IMR-90 (cell line): ENCODE measurements around the gene NSUN6. TPM values are rescaled to one million over a fixed set of nuclear protein-coding genes. Genes with fewer than 3 reads are reported as not detected.
A peak's percentile ranks its signal among the peaks of the same experiment; 100 is the strongest.

Experiments used
- ATAC-seq: fragments of 200-7000 bp; cut with Tn5 transposase; 2 replicates; pipeline ENCODE4 v1.9.1; 2020; ENCODE audit warnings: low read depth, mild to moderate bottlenecking, moderate library complexity
- BruUV-seq: library from RNA; stranded (reverse); fragments of 400-500 nt; replicated peaks from 2 replicates; lab custom pipeline; 2021; lab: Mats Ljungman, UMichigan
- CTCF ChIA-PET: fragments of 300-600 bp; formaldehyde crosslinking; extraction: SDS; loops from one replicate; lab custom pipeline; 2021; ENCODE audit warnings: antibody characterized with exemption; lab: Yijun Ruan, JAX
- POLR2A ChIA-PET: fragments of 300-600 bp; sonication (Branson Sonifier 250); formaldehyde crosslinking; loops from one replicate; lab custom pipeline; 2022; ENCODE audit warnings: antibody characterized with exemption; ENCODE audit not compliant: unreplicated experiment; lab: Charles Lee
- DNase-seq: peaks from one replicate; pipeline ENCODE4 v3.0.0; 2013
- H2AFZ ChIP-seq: replicated peaks from 2 replicates; pipeline ENCODE3; 2013; ENCODE audit warnings: low read length, mild to moderate bottlenecking; ENCODE audit not compliant: poor library complexity
- H2AK5ac ChIP-seq: 2 replicates; pipeline ENCODE4 v1.6.1; 2013; ENCODE audit warnings: low read depth, low read length, inconsistent platforms
- H2AK9ac ChIP-seq: replicated peaks from 2 replicates; pipeline ENCODE3; 2013; ENCODE audit warnings: mild to moderate bottlenecking, low read depth, low read length, moderate library complexity; ENCODE audit not compliant: poor library complexity
- H2BK120ac ChIP-seq: 2 replicates; pipeline ENCODE4 v1.6.1; 2013; ENCODE audit warnings: low read depth, low read length, inconsistent platforms
- H2BK15ac ChIP-seq: 3 replicates; pipeline ENCODE4 v1.6.1; 2013; ENCODE audit warnings: low read depth, low read length, inconsistent platforms
- H2BK20ac ChIP-seq: 2 replicates; pipeline ENCODE4 v1.6.1; 2013; ENCODE audit warnings: low read depth, mild to moderate bottlenecking, inconsistent platforms, low read length, moderate library complexity
- H2BK5ac ChIP-seq: 2 replicates; pipeline ENCODE4 v1.6.1; 2013; ENCODE audit warnings: mild to moderate bottlenecking, low read depth, low read length, inconsistent platforms; ENCODE audit not compliant: poor library complexity, severe bottlenecking
- H3K14ac ChIP-seq: replicated peaks from 2 replicates; pipeline ENCODE4 v1.6.1; 2013; ENCODE audit warnings: low read depth, low read length, inconsistent platforms
- H3K18ac ChIP-seq: 2 replicates; pipeline ENCODE4 v1.6.1; 2013; ENCODE audit warnings: low read depth, low read length, control low read depth
- H3K23ac ChIP-seq: 2 replicates; pipeline ENCODE4 v1.6.1; 2013; ENCODE audit warnings: low read depth, low read length, inconsistent platforms
- H3K27ac ChIP-seq: 2 replicates; pipeline ENCODE4 v1.5.1; 2013; ENCODE audit warnings: mild to moderate bottlenecking, control low read depth, low read length; ENCODE audit not compliant: insufficient read depth
- H3K27me3 ChIP-seq: 2 replicates; pipeline ENCODE4 v1.6.1; 2013; ENCODE audit warnings: low read length; ENCODE audit not compliant: control insufficient read depth, insufficient read depth
- H3K36me3 ChIP-seq: 2 replicates; pipeline ENCODE4 v1.6.1; 2013; ENCODE audit warnings: low read length, mixed read lengths; ENCODE audit not compliant: control insufficient read depth, insufficient read depth
- H3K4ac ChIP-seq: 2 replicates; pipeline ENCODE4 v1.6.1; 2013; ENCODE audit warnings: low read depth, low read length, inconsistent platforms
- H3K4me1 ChIP-seq: 2 replicates; pipeline ENCODE4 v1.6.1; 2013; ENCODE audit warnings: low read length, mixed read lengths; ENCODE audit not compliant: control insufficient read depth, insufficient read depth
- H3K4me2 ChIP-seq: 2 replicates; pipeline ENCODE4 v1.6.1; 2013; ENCODE audit warnings: low read depth, mild to moderate bottlenecking, control low read depth, low read length, moderate library complexity
- H3K4me3 ChIP-seq: 2 replicates; pipeline ENCODE4 v1.5.1; 2013; ENCODE audit warnings: low read depth, mild to moderate bottlenecking, control low read depth, low read length, moderate library complexity; ENCODE audit not compliant: insufficient read depth
- H3K56ac ChIP-seq: 2 replicates; pipeline ENCODE4 v1.6.1; 2013; ENCODE audit warnings: low read length, inconsistent platforms; ENCODE audit not compliant: insufficient read depth; ENCODE audit errors: extremely low read depth
- H3K79me1 ChIP-seq, 2 experiments: 2 replicates each; pipeline ENCODE4 v1.6.1; 2013; ENCODE audit warnings: low read length in 2 of 2, inconsistent platforms in 1 of 2, low read depth in 1 of 2
- H3K9ac ChIP-seq: 2 replicates; pipeline ENCODE4 v1.6.1; 2013; ENCODE audit warnings: low read depth, low read length, control low read depth
- H3K9me1 ChIP-seq: 2 replicates; pipeline ENCODE4 v1.6.1; 2013; ENCODE audit warnings: low read length, inconsistent platforms; ENCODE audit not compliant: insufficient read depth
- H3K9me3 ChIP-seq: 2 replicates; pipeline ENCODE4 v1.6.1; 2013; ENCODE audit warnings: low read length; ENCODE audit not compliant: control insufficient read depth, insufficient read depth
- H4K20me1 ChIP-seq: 2 replicates; pipeline ENCODE4 v1.6.1; 2013; ENCODE audit warnings: low read length, inconsistent platforms; ENCODE audit not compliant: insufficient read depth
- H4K5ac ChIP-seq: 2 replicates; pipeline ENCODE4 v1.6.1; 2013; ENCODE audit warnings: mild to moderate bottlenecking, low read depth, low read length, control low read depth
- H4K8ac ChIP-seq, 2 experiments: 2 replicates each; pipeline ENCODE4 v1.6.1; 2013; ENCODE audit warnings: low read depth in 2 of 2, low read length in 2 of 2, control low read depth in 1 of 2, inconsistent platforms in 1 of 2
- H4K91ac ChIP-seq: 2 replicates; pipeline ENCODE4 v1.6.1; 2013; ENCODE audit warnings: low read depth, low read length, inconsistent platforms; ENCODE audit not compliant: insufficient read depth
- BHLHE40 ChIP-seq: fragments of 150-350 bp; IDR thresholded peaks from 2 replicates; pipeline ENCODE4 v1.6.1; 2016; ENCODE audit warnings: mild to moderate bottlenecking, low read depth, low read length
- CEBPB ChIP-seq: IDR thresholded peaks from 2 replicates; pipeline ENCODE4 v1.6.1; 2012; ENCODE audit warnings: low read depth, low read length, improper control_type of control experiment
- CHD1 ChIP-seq: IDR thresholded peaks from 2 replicates; pipeline ENCODE4 v1.6.1; 2012; ENCODE audit warnings: low read depth, low read length, improper control_type of control experiment
- FOS ChIP-seq: fragments of 150-350 bp; IDR thresholded peaks from 2 replicates; pipeline ENCODE4 v1.6.1; 2016; ENCODE audit warnings: low read depth, low read length
- MAZ ChIP-seq: IDR thresholded peaks from 2 replicates; pipeline ENCODE4 v1.6.1; 2012; ENCODE audit warnings: low read depth, mild to moderate bottlenecking, low read length, improper control_type of control experiment, moderate library complexity, borderline replicate concordance
- MXI1 ChIP-seq: IDR thresholded peaks from 2 replicates; pipeline ENCODE4 v1.6.1; 2012; ENCODE audit warnings: low read depth, mild to moderate bottlenecking, low read length, moderate library complexity, borderline replicate concordance
- NFE2L2 ChIP-seq: fragments of 150-350 bp; IDR thresholded peaks from 2 replicates; pipeline ENCODE4 v1.6.1; 2016; ENCODE audit warnings: low read depth, mild to moderate bottlenecking, low read length
- POLR2A ChIP-seq: IDR thresholded peaks from 2 replicates; pipeline ENCODE4 v1.6.1; 2012; ENCODE audit warnings: mild to moderate bottlenecking, low read depth, low read length
- RCOR1 ChIP-seq: IDR thresholded peaks from 2 replicates; pipeline ENCODE4 v1.6.1; 2012; ENCODE audit warnings: mild to moderate bottlenecking, low read length, improper control_type of control experiment; ENCODE audit not compliant: insufficient replicate concordance
- RFX5 ChIP-seq: IDR thresholded peaks from 2 replicates; pipeline ENCODE4 v1.8.0; 2012; ENCODE audit warnings: low read depth, mild to moderate bottlenecking, low read length, moderate library complexity
- SMC3 ChIP-seq: fragments of 150-350 bp; IDR thresholded peaks from 2 replicates; pipeline ENCODE4 v1.6.1; 2016; ENCODE audit warnings: low read depth, mild to moderate bottlenecking, antibody characterized with exemption, low read length, moderate library complexity
- WGBS, 2 experiments: methylation state at CpG; one replicate each; pipeline versions ENCODE4 v1.1.5 to v1.1.7; 2013; ENCODE audit warnings: missing lambda C conversion rate in 2 of 2; ENCODE audit not compliant: insufficient read length in 1 of 2; ENCODE audit errors: extremely low coverage in 2 of 2; 5-methylcytosine and 5-hydroxymethylcytosine counted together
- dilution Hi-C: fragments of 300-500 bp; cut with HindIII; formaldehyde crosslinking; loops from one replicate; pipeline ENCODE4 v1.14.3; 2018; ENCODE audit warnings: low sequenced_read_pairs; ENCODE audit not compliant: unreplicated experiment
- in situ Hi-C: fragments of 300-500 bp; cut with MboI; formaldehyde crosslinking; loops from 3 replicates; pipeline ENCODE4 v1.14.3; 2019; ENCODE audit warnings: low sequenced_read_pairs, inconsistent platforms, mixed read lengths
- intact Hi-C: fragments of 100-400 bp; cut with micrococcal nuclease; formaldehyde crosslinking; loops from 2 replicates; pipeline ENCODE4 v1.10.0; 2022
- polyA plus RNA-seq, 3 experiments: library from polyadenylated mRNA; depleted of rRNA; stranded (reverse); fragments of >200 nt; gene quantifications; 2 replicates each; pipeline ENCODE4 v1.2.3, GENCODE V29; 2012; ENCODE audit warnings: low replicate concordance in 1 of 3
- total RNA-seq: library from RNA; depleted of rRNA; stranded (reverse); fragments of >200 nt; gene quantifications from 2 replicates; pipeline ENCODE4 v1.2.3, GENCODE V29; 2012
- TF ChIP-seq, protein P1 (sequence below): fragments of 150-350 bp; IDR thresholded peaks from 2 replicates; pipeline ENCODE4 v1.6.1; 2017; ENCODE audit warnings: mild to moderate bottlenecking, antibody characterized with exemption, low read length, low read depth
- TF ChIP-seq, protein P2 (sequence below): fragments of 150-350 bp; IDR thresholded peaks from 2 replicates; pipeline ENCODE4 v1.6.1; 2016; ENCODE audit warnings: low read depth, mild to moderate bottlenecking, low read length, moderate library complexity, borderline replicate concordance

NSUN6 gene
- total and polyA plus RNA-seq, 2 of the 4 experiments (the other 2 are of a cell fraction) = 4.6 to 11.5 TPM

DNA sequence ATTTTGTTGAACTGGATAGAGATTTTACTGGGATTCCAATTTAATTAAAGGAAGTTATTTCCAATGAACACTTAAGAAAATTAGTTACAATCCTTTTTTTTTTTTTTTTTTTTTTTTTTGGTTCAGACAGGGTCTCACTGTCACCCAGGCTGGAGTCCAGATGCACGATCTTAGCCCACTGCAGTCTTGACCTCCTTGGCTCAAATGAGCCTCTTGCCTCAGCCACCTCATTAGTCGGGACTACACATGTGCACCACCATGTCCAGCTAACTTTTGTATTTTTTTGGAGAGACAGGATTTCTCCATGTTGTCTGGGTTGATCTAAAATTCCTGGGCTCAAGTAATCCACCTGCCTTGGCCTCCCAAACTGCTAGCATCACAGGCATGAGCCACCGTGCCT, 5.3 kb upstream of the NSUN6 start:
- H2BK15ac ChIP-seq = no peak overlapping the region
- no peak overlapping the region for H2AFZ ChIP-seq
- no peaks in the 10 kb centered on the region for H3K9me3 ChIP-seq
- no peak overlapping the region for H4K8ac ChIP-seq
- no peak overlapping the region for H3K4me2 ChIP-seq
- dilution Hi-C loops (no loop called here), intact Hi-C loops (no loop called here), in situ Hi-C loops (no loop called here)
- no peak overlapping the region for H2BK5ac ChIP-seq
- peak overlapping the region; percentile 44 for H2AK9ac ChIP-seq
- DNase-seq (no peak), ATAC-seq (no peak)
- H3K23ac ChIP-seq = no peak overlapping the region
- ChIA-PET CTCF (interaction anchor here (1.1 kb wide), 1 partner anchor 49 kb away, joined by 3 read pairs; no protein-coding TSS in a partner anchor), POLR2A (no interaction called here)
- H3K18ac ChIP-seq = no peak overlapping the region
- H3K9ac ChIP-seq = no peak overlapping the region
- no peak overlapping the region for H2BK120ac ChIP-seq
- H4K20me1 ChIP-seq = peaks cover 3% of the 10 kb centered on the region; the same call in 1 of the 2 replicates
- no peak overlapping the region for H3K56ac ChIP-seq
- H2BK20ac ChIP-seq = no peak overlapping the region; the same call in 1 of the 2 replicates
- BruUV-seq = no TSS peak
- H3K4ac ChIP-seq = no peak overlapping the region
- no peak overlapping the region for H4K91ac ChIP-seq
- H2AK5ac ChIP-seq = no peak overlapping the region
- no peak overlapping the region for H3K14ac ChIP-seq
- no peaks in the 10 kb centered on the region for H3K27me3 ChIP-seq
- H3K36me3 ChIP-seq = no peaks in the 10 kb centered on the region
- H3K9me1 ChIP-seq = peaks cover 3% of the 10 kb centered on the region; the same call in 1 of the 2 replicates
- no CpG with 5 or more reads among the region's 3 CpGs for WGBS, 2 experiments
- 0 out of 2 replicates have a peak overlapping the region, but pooled peaks have one; percentile 42 for H4K5ac ChIP-seq
- H3K4me3 ChIP-seq = no peak overlapping the region
- H3K4me1 ChIP-seq = no peaks in the 10 kb centered on the region; the same call in 1 of the 2 replicates
- H3K79me1 ChIP-seq = peaks cover 9 to 26% of the 10 kb centered on the region in 2 experiments
- H3K27ac ChIP-seq = no peak overlapping the region
- TF ChIP-seq CHD1 (no peak), FOS (no peak), BHLHE40 (no peak), POLR2A (no peak), MXI1 (no peak), CEBPB (no peak), MAZ (no peak), SMC3 (no peak), RCOR1 (no peak), RFX5 (no peak), NFE2L2 (no peak)
- TF ChIP-seq, protein P1, sequence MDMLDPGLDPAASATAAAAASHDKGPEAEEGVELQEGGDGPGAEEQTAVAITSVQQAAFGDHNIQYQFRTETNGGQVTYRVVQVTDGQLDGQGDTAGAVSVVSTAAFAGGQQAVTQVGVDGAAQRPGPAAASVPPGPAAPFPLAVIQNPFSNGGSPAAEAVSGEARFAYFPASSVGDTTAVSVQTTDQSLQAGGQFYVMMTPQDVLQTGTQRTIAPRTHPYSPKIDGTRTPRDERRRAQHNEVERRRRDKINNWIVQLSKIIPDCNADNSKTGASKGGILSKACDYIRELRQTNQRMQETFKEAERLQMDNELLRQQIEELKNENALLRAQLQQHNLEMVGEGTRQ = no peak
- TF ChIP-seq, protein P2, sequence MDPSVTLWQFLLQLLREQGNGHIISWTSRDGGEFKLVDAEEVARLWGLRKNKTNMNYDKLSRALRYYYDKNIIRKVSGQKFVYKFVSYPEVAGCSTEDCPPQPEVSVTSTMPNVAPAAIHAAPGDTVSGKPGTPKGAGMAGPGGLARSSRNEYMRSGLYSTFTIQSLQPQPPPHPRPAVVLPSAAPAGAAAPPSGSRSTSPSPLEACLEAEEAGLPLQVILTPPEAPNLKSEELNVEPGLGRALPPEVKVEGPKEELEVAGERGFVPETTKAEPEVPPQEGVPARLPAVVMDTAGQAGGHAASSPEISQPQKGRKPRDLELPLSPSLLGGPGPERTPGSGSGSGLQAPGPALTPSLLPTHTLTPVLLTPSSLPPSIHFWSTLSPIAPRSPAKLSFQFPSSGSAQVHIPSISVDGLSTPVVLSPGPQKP = no peak
